GM12878 (cell line): ENCODE measurements around the gene PAK2. TPM values are rescaled to one million over a fixed set of nuclear protein-coding genes. Genes with fewer than 3 reads are reported as not detected.

Experiments
- ATAC-seq: fragments of 200-7000 bp; cut with Tn5 transposase; 3 replicates; pipeline ENCODE4 v1.9.1; 2020; ENCODE audit warnings: mild to moderate bottlenecking, moderate library complexity
- BruUV-seq: library from RNA; stranded (reverse); fragments of 400-500 nt; replicated peaks from 2 replicates; lab custom pipeline; 2021; lab: Mats Ljungman, UMichigan
- CTCF ChIA-PET: fragments of 300-600 bp; sonication (Branson Sonifier 250); formaldehyde crosslinking; extraction: SDS; loops from one replicate; lab custom pipeline; 2021; ENCODE audit warnings: inconsistent platforms; lab: Yijun Ruan, JAX
- POLR2A ChIA-PET: fragments of 350-600 bp; formaldehyde crosslinking; extraction: SDS; loops from one replicate; lab custom pipeline; 2021; ENCODE audit warnings: inconsistent platforms; lab: Charles Lee
- RAD21 ChIA-PET: fragments of 300-600 bp; sonication (Branson Sonifier 250); formaldehyde crosslinking; loops from one replicate; lab custom pipeline; 2023; ENCODE audit warnings: antibody characterized with exemption; ENCODE audit not compliant: unreplicated experiment; lab: Charles Lee
- SMC1A ChIA-PET: fragments of 300-600 bp; sonication (Branson Sonifier 250); formaldehyde crosslinking; loops from one replicate; lab custom pipeline; 2023; ENCODE audit not compliant: unreplicated experiment, uncharacterized antibody; lab: Charles Lee
- DNase-seq: peaks from one replicate; pipeline ENCODE4 v3.0.0-alpha.2; 2011; ENCODE audit warnings: low read depth, low spot score
- FAIRE-seq: peaks from 3 replicates; lab custom pipeline; 2011; peaks lifted over from hg19 to GRCh38; lab: Jason Lieb, UNC
- H2AFZ ChIP-seq: 2 replicates; pipeline ENCODE4 v1.6.0; 2011; ENCODE audit warnings: low read depth, low read length, control low read depth; ENCODE audit not compliant: control insufficient read depth
- H3K27ac ChIP-seq: 2 replicates; pipeline ENCODE4 v1.5.1; 2011; ENCODE audit warnings: control low read depth; ENCODE audit not compliant: control insufficient read depth, insufficient read depth
- H3K27me3 ChIP-seq, 2 experiments: replicated peaks in 1 of 2; 2 replicates each; pipeline versions ENCODE4 v1.6.0 to v1.6.1; 2011; ENCODE audit warnings: low read length in 1 of 2; ENCODE audit not compliant: control insufficient read depth in 2 of 2, insufficient read depth in 2 of 2
- H3K36me3 ChIP-seq, 2 experiments: 2 replicates each; pipeline ENCODE4 v1.5.1; 2011; ENCODE audit warnings: low read length in 1 of 2; ENCODE audit not compliant: control insufficient read depth in 2 of 2, insufficient read depth in 2 of 2
- H3K4me1 ChIP-seq: 2 replicates; pipeline ENCODE4 v1.6.1; 2011; ENCODE audit warnings: mild to moderate bottlenecking, low read length, moderate library complexity, mixed read lengths; ENCODE audit not compliant: control insufficient read depth, insufficient read depth
- H3K4me2 ChIP-seq: 2 replicates; pipeline ENCODE4 v1.6.0; 2011; ENCODE audit warnings: control low read depth; ENCODE audit not compliant: control insufficient read depth, insufficient read depth
- H3K4me3 ChIP-seq: fragments of 200-600 bp; sonication (generic); 2 replicates; pipeline ENCODE4 v1.5.1; 2016
- H3K79me2 ChIP-seq: 2 replicates; pipeline ENCODE4 v1.6.0; 2011; ENCODE audit warnings: low read length; ENCODE audit not compliant: control insufficient read depth, insufficient read depth
- H3K9ac ChIP-seq: 2 replicates; pipeline ENCODE4 v1.8.0; 2011; ENCODE audit warnings: low read length, control low read depth, mixed read lengths; ENCODE audit not compliant: control insufficient read depth, insufficient read depth
- H3K9me3 ChIP-seq: replicated peaks from 3 replicates; pipeline ENCODE4 v1.5.1; 2011; ENCODE audit warnings: mild to moderate bottlenecking, low read length; ENCODE audit not compliant: control insufficient read depth, insufficient read depth
- H4K20me1 ChIP-seq: 2 replicates; pipeline ENCODE4 v1.6.0; 2011; ENCODE audit not compliant: control insufficient read depth, insufficient read depth
- BCL11A ChIP-seq: IDR thresholded peaks from 2 replicates; pipeline ENCODE4 v1.6.1; 2011; ENCODE audit warnings: low read depth, low read length
- EED ChIP-seq: sonication (generic); IDR thresholded peaks from 2 replicates; pipeline ENCODE4 v1.6.1; 2016; ENCODE audit warnings: antibody characterized with exemption, low read depth
- NFYB ChIP-seq: IDR thresholded peaks from 2 replicates; pipeline ENCODE4 v1.6.1; 2011; ENCODE audit warnings: low read depth, mild to moderate bottlenecking, low read length, improper control_type of control experiment, moderate library complexity; ENCODE audit not compliant: insufficient read depth
- NR2C2 ChIP-seq: IDR thresholded peaks from 2 replicates; pipeline ENCODE4 v1.6.1; 2011; ENCODE audit warnings: borderline replicate concordance, low read depth; ENCODE audit not compliant: control insufficient read depth, insufficient read length
- POLR2AphosphoS2 ChIP-seq: IDR thresholded peaks from 2 replicates; pipeline ENCODE4 v1.6.1; 2011; ENCODE audit warnings: low read depth, mild to moderate bottlenecking, low read length, improper control_type of control experiment, moderate library complexity
- RB1 ChIP-seq: fragments of 450-650 bp; formaldehyde crosslinking; IDR thresholded peaks from 2 replicates; pipeline ENCODE4 v1.6.1; 2017; ENCODE audit warnings: mild to moderate bottlenecking, borderline replicate concordance
- SIX5 ChIP-seq: IDR thresholded peaks from 2 replicates; pipeline ENCODE4 v1.6.1; 2011; ENCODE audit warnings: mild to moderate bottlenecking, low read depth, low read length, moderate library complexity; ENCODE audit not compliant: severe bottlenecking
- SMAD1 ChIP-seq: fragments of 450-650 bp; IDR thresholded peaks from 2 replicates; pipeline ENCODE4 v1.6.1; 2018; ENCODE audit warnings: mild to moderate bottlenecking, low read depth; ENCODE audit not compliant: partially characterized antibody
- SMC3 ChIP-seq: IDR thresholded peaks from 2 replicates; pipeline ENCODE4 v1.6.1; 2011; ENCODE audit warnings: low read length, improper control_type of control experiment, borderline replicate concordance
- STAT1 ChIP-seq: fragments of 450-650 bp; conservative IDR thresholded peaks from 2 replicates; pipeline ENCODE4 v1.6.1; 2014; ENCODE audit warnings: antibody characterized with exemption, mild to moderate bottlenecking
- ZNF217 ChIP-seq: fragments of 450-650 bp; IDR thresholded peaks from 2 replicates; pipeline ENCODE4 v1.6.1; 2017; ENCODE audit warnings: antibody characterized with exemption, mild to moderate bottlenecking
- WGBS: methylation state at CpG from one replicate; pipeline ENCODE4 v1.1.6; 2016; ENCODE audit warnings: low lambda C conversion rate; ENCODE audit not compliant: insufficient replicate concordance, insufficient coverage; ENCODE audit errors: missing lambda C conversion rate; 5-methylcytosine and 5-hydroxymethylcytosine counted together
- in situ Hi-C: fragments of 300-500 bp; cut with MboI; formaldehyde crosslinking; loops from 9 replicates; pipeline ENCODE4 v1.14.3; 2018; ENCODE audit warnings: mixed read lengths
- intact Hi-C: fragments of 100-400 bp; cut with micrococcal nuclease; formaldehyde crosslinking; loops from one replicate; pipeline ENCODE4 v1.14.2; 2022; ENCODE audit not compliant: unreplicated experiment
- polyA plus RNA-seq, 11 experiments: library from polyadenylated mRNA; depleted of rRNA in 4 of 11; unstranded in 6 of 11; stranded (reverse) in 5 of 11; fragments of >200 nt; fragmentation: Nextera tagmentation in 4 of 11; fragmentation: Illumina TruSeq in 1 of 11; extraction: Ambion mirVana in 4 of 11; extraction: Trizol in 1 of 11; gene quantifications; 1 replicate in 1 of 11; 2 replicates in 10 of 11; pipeline versions ENCODE4 v1.2.1 to v1.2.3, GENCODE V29; 2011 to 2016; ENCODE audit warnings: inconsistent platforms in 2 of 11, missing spikeins in 2 of 11, low read depth in 1 of 11
- total RNA-seq, 4 experiments: library from RNA; depleted of rRNA in 3 of 4; stranded (reverse); fragments of >200 nt in 3 of 4; fragmentation: Illumina TruSeq in 1 of 4; extraction: Trizol in 1 of 4; gene quantifications; 2 replicates each; pipeline versions ENCODE4 v1.2.1 to v1.2.3, GENCODE V29; 2013 to 2021
- TF ChIP-seq, protein P1 (sequence below): IDR thresholded peaks from 2 replicates; pipeline ENCODE4 v1.6.1; 2012; ENCODE audit warnings: improper control_type of control experiment, low read depth, low read length; ENCODE audit not compliant: insufficient replicate concordance
- TF ChIP-seq, protein P2 (sequence below): IDR thresholded peaks from 2 replicates; pipeline ENCODE4 v1.6.1; 2012; ENCODE audit warnings: low read length, inconsistent platforms

The PAK2 gene
- total and polyA plus RNA-seq, 10 of the 15 experiments (the other 5 are each of a cell fraction or from before 2014, with no cell fraction given) = 9.0 to 59.1 (median 27.0) TPM

DNA sequence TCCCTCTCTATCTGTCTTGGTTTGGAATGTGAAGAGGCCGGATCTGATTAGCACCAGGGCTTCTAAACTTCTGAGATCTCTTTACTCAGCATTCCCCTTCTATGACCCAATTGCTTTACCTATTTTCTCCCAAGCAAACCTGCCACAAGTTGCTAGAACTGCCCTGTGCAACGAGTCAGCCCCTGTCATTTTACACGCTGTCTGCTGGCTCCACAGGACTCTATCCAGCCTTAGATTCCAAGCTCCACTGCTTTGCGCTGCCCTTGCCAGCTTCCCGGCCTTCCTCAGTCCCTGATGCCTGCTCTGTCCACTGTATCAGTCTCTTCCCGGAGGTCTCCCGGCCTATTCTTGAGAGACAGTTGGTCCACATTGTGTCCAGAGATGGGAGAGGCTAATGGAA is 39.9 kb upstream of the PAK2 start:
- intact Hi-C loops (no loop called here), in situ Hi-C loops (no loop called here)
- SMC1A ChIA-PET = interaction anchor here (1.1 kb wide), 1 partner anchor 19 kb away, joined by 3 read pairs; no protein-coding TSS in a partner anchor
- no TSS peak for BruUV-seq
- no peaks in the 10 kb centered on the region for H3K4me1 ChIP-seq
- no peaks in the 10 kb centered on the region for H4K20me1 ChIP-seq
- no peak overlapping the region for H3K4me2 ChIP-seq
- CTCF ChIA-PET = interaction anchor here (1.0 to 1.4 kb wide), 2 partner anchors 10 to 88 kb away, joined by 3 read pairs; no protein-coding TSS in a partner anchor
- TF ChIP-seq SMC3 (no peak), POLR2AphosphoS2 (no peak), NFYB (no peak), SIX5 (no peak), NR2C2 (no peak), ZNF217 (no peak), EED (no peak), SMAD1 (no peak), BCL11A (no peak), RB1 (no peak), STAT1 (no peak)
- TF ChIP-seq, protein P1, sequence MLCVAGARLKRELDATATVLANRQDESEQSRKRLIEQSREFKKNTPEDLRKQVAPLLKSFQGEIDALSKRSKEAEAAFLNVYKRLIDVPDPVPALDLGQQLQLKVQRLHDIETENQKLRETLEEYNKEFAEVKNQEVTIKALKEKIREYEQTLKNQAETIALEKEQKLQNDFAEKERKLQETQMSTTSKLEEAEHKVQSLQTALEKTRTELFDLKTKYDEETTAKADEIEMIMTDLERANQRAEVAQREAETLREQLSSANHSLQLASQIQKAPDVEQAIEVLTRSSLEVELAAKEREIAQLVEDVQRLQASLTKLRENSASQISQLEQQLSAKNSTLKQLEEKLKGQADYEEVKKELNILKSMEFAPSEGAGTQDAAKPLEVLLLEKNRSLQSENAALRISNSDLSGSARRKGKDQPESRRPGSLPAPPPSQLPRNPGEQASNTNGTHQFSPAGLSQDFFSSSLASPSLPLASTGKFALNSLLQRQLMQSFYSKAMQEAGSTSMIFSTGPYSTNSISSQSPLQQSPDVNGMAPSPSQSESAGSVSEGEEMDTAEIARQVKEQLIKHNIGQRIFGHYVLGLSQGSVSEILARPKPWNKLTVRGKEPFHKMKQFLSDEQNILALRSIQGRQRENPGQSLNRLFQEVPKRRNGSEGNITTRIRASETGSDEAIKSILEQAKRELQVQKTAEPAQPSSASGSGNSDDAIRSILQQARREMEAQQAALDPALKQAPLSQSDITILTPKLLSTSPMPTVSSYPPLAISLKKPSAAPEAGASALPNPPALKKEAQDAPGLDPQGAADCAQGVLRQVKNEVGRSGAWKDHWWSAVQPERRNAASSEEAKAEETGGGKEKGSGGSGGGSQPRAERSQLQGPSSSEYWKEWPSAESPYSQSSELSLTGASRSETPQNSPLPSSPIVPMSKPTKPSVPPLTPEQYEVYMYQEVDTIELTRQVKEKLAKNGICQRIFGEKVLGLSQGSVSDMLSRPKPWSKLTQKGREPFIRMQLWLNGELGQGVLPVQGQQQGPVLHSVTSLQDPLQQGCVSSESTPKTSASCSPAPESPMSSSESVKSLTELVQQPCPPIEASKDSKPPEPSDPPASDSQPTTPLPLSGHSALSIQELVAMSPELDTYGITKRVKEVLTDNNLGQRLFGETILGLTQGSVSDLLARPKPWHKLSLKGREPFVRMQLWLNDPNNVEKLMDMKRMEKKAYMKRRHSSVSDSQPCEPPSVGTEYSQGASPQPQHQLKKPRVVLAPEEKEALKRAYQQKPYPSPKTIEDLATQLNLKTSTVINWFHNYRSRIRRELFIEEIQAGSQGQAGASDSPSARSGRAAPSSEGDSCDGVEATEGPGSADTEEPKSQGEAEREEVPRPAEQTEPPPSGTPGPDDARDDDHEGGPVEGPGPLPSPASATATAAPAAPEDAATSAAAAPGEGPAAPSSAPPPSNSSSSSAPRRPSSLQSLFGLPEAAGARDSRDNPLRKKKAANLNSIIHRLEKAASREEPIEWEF = no peak
- TF ChIP-seq, protein P2, sequence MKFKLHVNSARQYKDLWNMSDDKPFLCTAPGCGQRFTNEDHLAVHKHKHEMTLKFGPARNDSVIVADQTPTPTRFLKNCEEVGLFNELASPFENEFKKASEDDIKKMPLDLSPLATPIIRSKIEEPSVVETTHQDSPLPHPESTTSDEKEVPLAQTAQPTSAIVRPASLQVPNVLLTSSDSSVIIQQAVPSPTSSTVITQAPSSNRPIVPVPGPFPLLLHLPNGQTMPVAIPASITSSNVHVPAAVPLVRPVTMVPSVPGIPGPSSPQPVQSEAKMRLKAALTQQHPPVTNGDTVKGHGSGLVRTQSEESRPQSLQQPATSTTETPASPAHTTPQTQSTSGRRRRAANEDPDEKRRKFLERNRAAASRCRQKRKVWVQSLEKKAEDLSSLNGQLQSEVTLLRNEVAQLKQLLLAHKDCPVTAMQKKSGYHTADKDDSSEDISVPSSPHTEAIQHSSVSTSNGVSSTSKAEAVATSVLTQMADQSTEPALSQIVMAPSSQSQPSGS = no peak
- no peak overlapping the region for H3K27ac ChIP-seq
- H3K9ac ChIP-seq = no peak overlapping the region
- H3K36me3 ChIP-seq = no peaks in the 10 kb centered on the region
- no peak overlapping the region for H3K4me3 ChIP-seq
- H3K9me3 ChIP-seq = no peaks in the 10 kb centered on the region
- ATAC-seq = no peak
- no peak overlapping the region for H2AFZ ChIP-seq
- POLR2A ChIA-PET = interaction anchor here (0.5 kb wide), 1 partner anchor 81 kb away, joined by 5 read pairs; no protein-coding TSS in a partner anchor
- no peaks in the 10 kb centered on the region for H3K79me2 ChIP-seq
- DNase-seq = no peak
- no peaks in the 10 kb centered on the region for H3K27me3 ChIP-seq
- RAD21 ChIA-PET = no interaction called here
- 73% methylated on average over 7 of the region's 7 CpGs for WGBS
- no peak for FAIRE-seq
